Right lobe of liver (tissue), 4 donors: ENCODE data around the gene SLC5A6.

Source experiments
- CTCF ChIP-seq, 4 donors: fragments of 200-600 bp in 3 of 4; fragments of 450-650 bp in 1 of 4; IDR thresholded peaks; one replicate each; pipeline versions ENCODE4 v1.5.1 to v1.8.0; 2016 to 2022; ENCODE audit warnings: antibody characterized with exemption in 4 of 4, mild to moderate bottlenecking in 2 of 4
- POLR2A ChIP-seq: fragments of 450-650 bp; IDR thresholded peaks from one replicate; pipeline ENCODE4 v1.6.1; 2017; ENCODE audit warnings: antibody characterized with exemption, mild to moderate bottlenecking
- donor health status: DM: no; HTN: no; CAD: no.
- donor health status: DM: no; HTN: no; CAD: no.
- donor health status: DM: no; HTN: yes; CAD: no.

- TF ChIP-seq CTCF (IDR thresholded peaks at IDR 0.05), result no peak
- no peak for TF ChIP-seq POLR2A
These were observed 24.1 kb upstream of the SLC5A6 start for GRCh38 chr2:27236136-27236535.
